Activated T-cell treated with anti-CD3 and anti-CD28 coated beads for 24 hours (primary cell): ENCODE results near the gene DNASE1L3.
A peak's percentile ranks its signal among the peaks of the same experiment; 100 is the strongest.
"Not testable (repeated sequence)": the region's sequence is repeated elsewhere in the genome, so short reads cannot be mapped to it uniquely, and the experiment has no call there.

Source experiments
- DNase-seq: peaks from one replicate; pipeline ENCODE4 v3.0.0-alpha.2; 2020; ENCODE audit warnings: low read depth

DNASE1L3 gene

GRCh38 chr3:58210761-58211460 lies at the start of gene DNASE1L3:
TSS of gene DNASE1L3 (minus strand) at chr3:58210972. CDS start at chr3:58210906, 66 bp downstream.
- DNase-seq, result no peak

- DNase-seq, result no peak
Observed at GRCh38 chr3:58260261-58260731, 49.5 kb upstream of the DNASE1L3 start.

- no peak for DNase-seq
Observed at GRCh38 chr3:58258392-58259055, 47.8 kb upstream of the DNASE1L3 start.

GRCh38 chr3:58256511-58256910 lies 45.7 kb upstream of the DNASE1L3 start:
- no peak for DNase-seq

GRCh38 chr3:58256061-58256460 lies 45.3 kb upstream of the DNASE1L3 start:
- DNase-seq, result no peak

- DNase-seq, result no peak
Observed at GRCh38 chr3:58254144-58254543, 43.4 kb upstream of the DNASE1L3 start.

GRCh38 chr3:58251631-58252035 lies 40.9 kb upstream of the DNASE1L3 start:
- no peak for DNase-seq

GRCh38 chr3:58250093-58250707 lies 39.4 kb upstream of the DNASE1L3 start:
- DNase-seq, result no peak

GRCh38 chr3:58249358-58250092 lies 38.8 kb upstream of the DNASE1L3 start:
- DNase-seq, result no peak

- no peak for DNase-seq
Observed at GRCh38 chr3:58246148-58247047, 35.6 kb upstream of the DNASE1L3 start.

- DNase-seq, result no peak
Observed at GRCh38 chr3:58243976-58244585, 33.3 kb upstream of the DNASE1L3 start.

- not testable (repeated sequence) for DNase-seq
Observed at GRCh38 chr3:58242860-58243259, 32.1 kb upstream of the DNASE1L3 start.

- DNase-seq, result no peak
Observed at GRCh38 chr3:58242340-58242739, 31.6 kb upstream of the DNASE1L3 start.

- no peak for DNase-seq
Observed at GRCh38 chr3:58241306-58242044, 30.7 kb upstream of the DNASE1L3 start.

- DNase-seq, result no peak
Observed at GRCh38 chr3:58238830-58239229, 28.1 kb upstream of the DNASE1L3 start.

GRCh38 chr3:58237941-58238681 lies 27.3 kb upstream of the DNASE1L3 start:
- peak; percentile 20 for DNase-seq

GRCh38 chr3:58237238-58237940 lies 26.6 kb upstream of the DNASE1L3 start, which contains the start of gene ABHD6:
TSS of gene ABHD6 (plus strand) at chr3:58237792. CDS start at chr3:58256587, 18,795 bp downstream.
- peak; percentile 74 for DNase-seq

GRCh38 chr3:58236527-58237237 lies 25.9 kb upstream of the DNASE1L3 start:
- DNase-seq, result no peak
